SKM-1 (cell line): Measurements from ENCODE around the gene ADCY7.

Source experiments
- DNase-seq: peaks from one replicate; lab custom pipeline; 2025; ENCODE audit not compliant: unreplicated experiment; lab: John Stamatoyannopoulos, UW

ADCY7 gene

GRCh38 chr16:50279504-50279865, 13.1 kb downstream of the ADCY7 start:
- no peak for DNase-seq

- DNase-seq = no peak
Observed at GRCh38 chr16:50280932-50281331, 14.6 kb downstream of the ADCY7 start.

GRCh38 chr16:50281391-50282009, 15.1 kb downstream of the ADCY7 start:
- DNase-seq = no peak

GRCh38 chr16:50282010-50282538, 15.7 kb downstream of the ADCY7 start:
- peak; percentile 99 for DNase-seq

- DNase-seq = peak; percentile 37
Observed at GRCh38 chr16:50282955-50283631, 16.7 kb downstream of the ADCY7 start.

GRCh38 chr16:50284131-50284911, 18.0 kb downstream of the ADCY7 start:
- DNase-seq = no peak

- DNase-seq = no peak
Observed at GRCh38 chr16:50285406-50286003, 19.2 kb downstream of the ADCY7 start.

GRCh38 chr16:50286681-50287080, 20.3 kb downstream of the ADCY7 start:
- DNase-seq = no peak

GRCh38 chr16:50288026-50288425, 21.7 kb downstream of the ADCY7 start:
- no peak for DNase-seq

- DNase-seq = no peak
Observed at GRCh38 chr16:50288920-50289319, 22.6 kb downstream of the ADCY7 start.

GRCh38 chr16:50289950-50290764, 23.8 kb downstream of the ADCY7 start:
- DNase-seq = no peak

- no peak for DNase-seq
Observed at GRCh38 chr16:50290856-50291255, 24.5 kb downstream of the ADCY7 start.

GRCh38 chr16:50291719-50292565, 25.6 kb downstream of the ADCY7 start:
- DNase-seq = no peak

- DNase-seq = no peak
Observed at GRCh38 chr16:50292566-50292948, 26.2 kb downstream of the ADCY7 start.

GRCh38 chr16:50293041-50293783, 26.9 kb downstream of the ADCY7 start:
- DNase-seq = no peak

- no peak for DNase-seq
Observed at GRCh38 chr16:50293994-50294855, 27.9 kb downstream of the ADCY7 start.

GRCh38 chr16:50294955-50295354, 28.6 kb downstream of the ADCY7 start:
- no peak for DNase-seq

GRCh38 chr16:50295541-50296132, 29.3 kb downstream of the ADCY7 start:
- no peak for DNase-seq
